ENCODE measurements around the gene BAIAP2L2. TPM values are rescaled to one million over a fixed set of nuclear protein-coding genes. Genes with fewer than 3 reads are reported as not detected.

Gene BAIAP2L2
- total and polyA plus RNA-seq, 4 donors = 0.17 to 1.0 (median 0.46) TPM

GRCh38 chr22:38081941-38082828, 28.3 kb downstream of the BAIAP2L2 start:
- Histone ChIP-seq H3K27me3 (ENCODE audit: control insufficient read depth in 3 of 3, insufficient read depth in 3 of 3, low read length in 2 of 3) (peaks cover 0 to 18% (median 16%) of the 10 kb centered on the region in 3 donors), H3K9me3 (ENCODE audit: control insufficient read depth in 4 of 4, insufficient read depth in 3 of 4, low read length in 3 of 4) (peaks cover 0 to 4% (median 0%) of the 10 kb centered on the region in 4 donors), H3K4me3 (no peak overlapping the region), H3K36me3 (ENCODE audit: control insufficient read depth in 4 of 4, insufficient read depth in 4 of 4, low read length in 4 of 4) (no peaks in the 10 kb centered on the region), H3K27ac (ENCODE audit: low read depth in 1 of 2, low read length in 1 of 2) (no peak overlapping the region), H3K4me1 (ENCODE audit: control insufficient read depth in 5 of 5, insufficient read depth in 5 of 5, low read length in 5 of 5) (peaks cover 0 to 13% (median 0%) of the 10 kb centered on the region in 5 donors), H3K9ac (ENCODE audit: insufficient read depth in 1 of 2, low read length in 2 of 2) (no peak overlapping the region)
- no peak for ATAC-seq (ENCODE audit: insufficient read depth, low FRiP score)
- WGBS, 2 donors = 10 to 18% methylated on average over 51 to 52 of the region's 52 CpGs
- no peak for DNase-seq
- TF ChIP-seq, protein P1, sequence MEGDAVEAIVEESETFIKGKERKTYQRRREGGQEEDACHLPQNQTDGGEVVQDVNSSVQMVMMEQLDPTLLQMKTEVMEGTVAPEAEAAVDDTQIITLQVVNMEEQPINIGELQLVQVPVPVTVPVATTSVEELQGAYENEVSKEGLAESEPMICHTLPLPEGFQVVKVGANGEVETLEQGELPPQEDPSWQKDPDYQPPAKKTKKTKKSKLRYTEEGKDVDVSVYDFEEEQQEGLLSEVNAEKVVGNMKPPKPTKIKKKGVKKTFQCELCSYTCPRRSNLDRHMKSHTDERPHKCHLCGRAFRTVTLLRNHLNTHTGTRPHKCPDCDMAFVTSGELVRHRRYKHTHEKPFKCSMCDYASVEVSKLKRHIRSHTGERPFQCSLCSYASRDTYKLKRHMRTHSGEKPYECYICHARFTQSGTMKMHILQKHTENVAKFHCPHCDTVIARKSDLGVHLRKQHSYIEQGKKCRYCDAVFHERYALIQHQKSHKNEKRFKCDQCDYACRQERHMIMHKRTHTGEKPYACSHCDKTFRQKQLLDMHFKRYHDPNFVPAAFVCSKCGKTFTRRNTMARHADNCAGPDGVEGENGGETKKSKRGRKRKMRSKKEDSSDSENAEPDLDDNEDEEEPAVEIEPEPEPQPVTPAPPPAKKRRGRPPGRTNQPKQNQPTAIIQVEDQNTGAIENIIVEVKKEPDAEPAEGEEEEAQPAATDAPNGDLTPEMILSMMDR (IDR thresholded peaks at IDR 0.05; ENCODE audit: control extremely low read depth, extremely low read depth) = no peak

DNA sequence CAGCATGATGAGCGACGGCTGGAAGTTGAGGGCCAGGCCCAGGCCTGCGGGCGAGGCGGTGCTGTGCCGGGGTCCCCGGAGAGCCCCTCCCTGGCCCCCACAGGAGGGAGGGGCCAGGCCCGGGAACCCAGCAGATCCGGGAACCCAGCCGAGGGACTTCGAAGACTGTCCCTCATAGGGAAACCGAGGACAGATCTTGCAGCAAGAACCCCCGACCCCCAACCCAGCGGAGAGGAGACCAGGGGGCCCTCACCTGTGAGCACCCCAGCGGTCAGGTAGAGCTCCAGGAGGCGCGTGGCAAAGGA, 28.9 kb downstream of the BAIAP2L2 start:
- peaks cover 0 to 13% (median 0%) of the 10 kb centered on the region in 5 donors for H3K4me1 ChIP-seq (ENCODE audit: control insufficient read depth in 5 of 5, insufficient read depth in 5 of 5, low read length in 5 of 5)
- H3K4me3 ChIP-seq = no peak overlapping the region
- H3K27ac ChIP-seq (ENCODE audit: low read depth in 1 of 2, low read length in 1 of 2) = no peak overlapping the region
- TF ChIP-seq, protein P1 (IDR thresholded peaks at IDR 0.05; ENCODE audit: control extremely low read depth, extremely low read depth) = no peak
- peaks cover 0 to 4% (median 0%) of the 10 kb centered on the region in 4 donors for H3K9me3 ChIP-seq (ENCODE audit: control insufficient read depth in 4 of 4, insufficient read depth in 3 of 4, low read length in 3 of 4)
- H3K36me3 ChIP-seq (ENCODE audit: control insufficient read depth in 4 of 4, insufficient read depth in 4 of 4, low read length in 4 of 4) = no peaks in the 10 kb centered on the region
- H3K27me3 ChIP-seq (ENCODE audit: control insufficient read depth in 3 of 3, insufficient read depth in 3 of 3, low read length in 2 of 3) = peaks cover 0 to 18% (median 16%) of the 10 kb centered on the region in 3 donors
- ATAC-seq (ENCODE audit: insufficient read depth, low FRiP score) (no peak), DNase-seq (no peak)
- H3K9ac ChIP-seq (ENCODE audit: insufficient read depth in 1 of 2, low read length in 2 of 2) = no peak overlapping the region
- 6 to 7% methylated on average over 17 of the region's 17 CpGs for WGBS, 2 donors

GRCh38 chr22:38080850-38081635, 29.4 kb downstream of the BAIAP2L2 start:
- Histone ChIP-seq H3K36me3 (ENCODE audit: control insufficient read depth in 4 of 4, insufficient read depth in 4 of 4, low read length in 4 of 4) (no peaks in the 10 kb centered on the region), H3K4me1 (ENCODE audit: control insufficient read depth in 5 of 5, insufficient read depth in 5 of 5, low read length in 5 of 5) (peaks cover 0 to 13% (median 0%) of the 10 kb centered on the region in 5 donors), H3K9me3 (ENCODE audit: control insufficient read depth in 4 of 4, insufficient read depth in 3 of 4, low read length in 3 of 4) (peaks cover 0 to 4% (median 0%) of the 10 kb centered on the region in 4 donors), H3K4me3 (peak overlapping the region; percentile 15), H3K27me3 (ENCODE audit: control insufficient read depth in 3 of 3, insufficient read depth in 3 of 3, low read length in 2 of 3) (peaks cover 0 to 18% (median 16%) of the 10 kb centered on the region in 3 donors), H3K27ac (ENCODE audit: low read depth in 1 of 2, low read length in 1 of 2) (no peak overlapping the region), H3K9ac (ENCODE audit: insufficient read depth in 1 of 2, low read length in 2 of 2) (no peak overlapping the region)
- ATAC-seq (ENCODE audit: insufficient read depth, low FRiP score) (peak; percentile 39), DNase-seq (peak; percentile 42 to 64 (median 55))
- TF ChIP-seq, protein P1 (IDR thresholded peaks at IDR 0.05; ENCODE audit: control extremely low read depth, extremely low read depth) = no peak
- 5 to 6% methylated on average over 78 to 110 of the region's 110 CpGs for WGBS, 2 donors

Measured in lung (tissue), 12 donors.